ENCODE measurements around the gene ANKRD33.
"Not testable (repeated sequence)": the region's sequence is repeated elsewhere in the genome, so short reads cannot be mapped to it uniquely, and the experiment has no call there.

The ANKRD33 gene

GRCh38 chr12:51874486-51874885 is 13.4 kb upstream of the ANKRD33 start:
- H3K36me3 ChIP-seq (ENCODE audit: low read depth): no peaks in the 10 kb centered on the region
- ATAC-seq (ENCODE audit: low read depth) (no peak), DNase-seq (ENCODE audit: low spot score) (no peak)
- H3K27ac ChIP-seq (ENCODE audit: poor library complexity, severe bottlenecking): no peak overlapping the region
- H3K27me3 ChIP-seq (ENCODE audit: insufficient read depth, poor library complexity, severe bottlenecking): peaks cover 15% of the 10 kb centered on the region
- no peaks in the 10 kb centered on the region for H3K9me3 ChIP-seq (ENCODE audit: severe bottlenecking)
- TF ChIP-seq CTCF (IDR thresholded peaks at IDR 0.05; ENCODE audit: poor library complexity, severe bottlenecking): no peak
- no peak overlapping the region for H3K4me3 ChIP-seq (ENCODE audit: severe bottlenecking)
- H3K4me1 ChIP-seq (ENCODE audit: insufficient read depth, poor library complexity, severe bottlenecking): no peaks in the 10 kb centered on the region

GRCh38 chr12:51879102-51879501 is 8.8 kb upstream of the ANKRD33 start:
- no peak overlapping the region for H3K27ac ChIP-seq (ENCODE audit: poor library complexity, severe bottlenecking)
- no peaks in the 10 kb centered on the region for H3K27me3 ChIP-seq (ENCODE audit: insufficient read depth, poor library complexity, severe bottlenecking)
- TF ChIP-seq CTCF (IDR thresholded peaks at IDR 0.05; ENCODE audit: poor library complexity, severe bottlenecking): no peak
- H3K4me3 ChIP-seq (ENCODE audit: severe bottlenecking): no peak overlapping the region
- no peak for ATAC-seq (ENCODE audit: low read depth)
- DNase-seq (ENCODE audit: low spot score): no peak
- H3K9me3 ChIP-seq (ENCODE audit: severe bottlenecking): no peaks in the 10 kb centered on the region
- no peaks in the 10 kb centered on the region for H3K36me3 ChIP-seq (ENCODE audit: low read depth)
- no peaks in the 10 kb centered on the region for H3K4me1 ChIP-seq (ENCODE audit: insufficient read depth, poor library complexity, severe bottlenecking)

GRCh38 chr12:51883295-51883694 is 4.6 kb upstream of the ANKRD33 start:
- Histone ChIP-seq H3K27me3 (ENCODE audit: insufficient read depth, poor library complexity, severe bottlenecking) (no peaks in the 10 kb centered on the region), H3K27ac (ENCODE audit: poor library complexity, severe bottlenecking) (no peak overlapping the region), H3K36me3 (ENCODE audit: low read depth) (no peaks in the 10 kb centered on the region), H3K9me3 (ENCODE audit: severe bottlenecking) (no peaks in the 10 kb centered on the region), H3K4me1 (ENCODE audit: insufficient read depth, poor library complexity, severe bottlenecking) (no peaks in the 10 kb centered on the region), H3K4me3 (ENCODE audit: severe bottlenecking) (no peak overlapping the region)
- ATAC-seq (ENCODE audit: low read depth): no peak
- no peak for TF ChIP-seq CTCF (IDR thresholded peaks at IDR 0.05; ENCODE audit: poor library complexity, severe bottlenecking)
- no peak for DNase-seq (ENCODE audit: low spot score)

- no peak overlapping the region for H3K4me3 ChIP-seq (ENCODE audit: severe bottlenecking)
- DNase-seq (ENCODE audit: low spot score) (no peak), ATAC-seq (ENCODE audit: low read depth) (no peak)
- no peak overlapping the region for H3K27ac ChIP-seq (ENCODE audit: poor library complexity, severe bottlenecking)
- no peaks in the 10 kb centered on the region for H3K9me3 ChIP-seq (ENCODE audit: severe bottlenecking)
- H3K36me3 ChIP-seq (ENCODE audit: low read depth): no peaks in the 10 kb centered on the region
- H3K4me1 ChIP-seq (ENCODE audit: insufficient read depth, poor library complexity, severe bottlenecking): no peaks in the 10 kb centered on the region
- H3K27me3 ChIP-seq (ENCODE audit: insufficient read depth, poor library complexity, severe bottlenecking): no peaks in the 10 kb centered on the region
- no peak for TF ChIP-seq CTCF (IDR thresholded peaks at IDR 0.05; ENCODE audit: poor library complexity, severe bottlenecking)
Measured at GRCh38 chr12:51883998-51884675, 3.8 kb upstream of the ANKRD33 start.

GRCh38 chr12:51884676-51885229 is 3.1 kb upstream of the ANKRD33 start:
- DNase-seq (ENCODE audit: low spot score) (peak; percentile 7), ATAC-seq (ENCODE audit: low read depth) (no peak)
- H3K36me3 ChIP-seq (ENCODE audit: low read depth): no peaks in the 10 kb centered on the region
- no peaks in the 10 kb centered on the region for H3K4me1 ChIP-seq (ENCODE audit: insufficient read depth, poor library complexity, severe bottlenecking)
- TF ChIP-seq CTCF (IDR thresholded peaks at IDR 0.05; ENCODE audit: poor library complexity, severe bottlenecking): no peak
- H3K9me3 ChIP-seq (ENCODE audit: severe bottlenecking): no peaks in the 10 kb centered on the region
- H3K27ac ChIP-seq (ENCODE audit: poor library complexity, severe bottlenecking): no peak overlapping the region
- H3K27me3 ChIP-seq (ENCODE audit: insufficient read depth, poor library complexity, severe bottlenecking): no peaks in the 10 kb centered on the region
- no peak overlapping the region for H3K4me3 ChIP-seq (ENCODE audit: severe bottlenecking)

- DNase-seq (ENCODE audit: low spot score): peak; percentile 2
- not testable (repeated sequence) for H3K9me3 ChIP-seq (ENCODE audit: severe bottlenecking); H3K36me3 ChIP-seq (ENCODE audit: low read depth); H3K27me3 ChIP-seq (ENCODE audit: insufficient read depth, poor library complexity, severe bottlenecking); H3K4me3 ChIP-seq (ENCODE audit: severe bottlenecking); ATAC-seq (ENCODE audit: low read depth); H3K27ac ChIP-seq (ENCODE audit: poor library complexity, severe bottlenecking); H3K4me1 ChIP-seq (ENCODE audit: insufficient read depth, poor library complexity, severe bottlenecking)
Measured at GRCh38 chr12:51885294-51886020, 2.4 kb upstream of the ANKRD33 start.
